Aorta (tissue), 5 donors: ENCODE results near the gene SPOCK3. TPM values are rescaled to one million over a fixed set of nuclear protein-coding genes. Genes with fewer than 3 reads are reported as not detected.
"Not testable (repeated sequence)": the region's sequence is repeated elsewhere in the genome, so short reads cannot be mapped to it uniquely, and the experiment has no call there.

ENCODE experiments used
- ATAC-seq: fragments of 200-7000 bp; cut with Tn5 transposase; one replicate; pipeline ENCODE4 v1.9.1; 2022; ENCODE audit warnings: moderate library complexity; ENCODE audit not compliant: low FRiP score
- DNase-seq, 2 donors: peaks; one replicate each; pipeline ENCODE4 v3.0.0-alpha.2; 2020
- H3K27ac ChIP-seq, 2 donors: one replicate each; pipeline ENCODE4 v1.5.1; 2013; ENCODE audit warnings: low read length in 2 of 2, mild to moderate bottlenecking in 2 of 2, moderate library complexity in 2 of 2, control low read depth in 1 of 2, inconsistent platforms in 1 of 2, low read depth in 1 of 2
- H3K27me3 ChIP-seq, 2 donors: one replicate each; pipeline ENCODE4 v1.6.1; 2013; ENCODE audit warnings: control low read depth in 1 of 2, low read length in 1 of 2, mild to moderate bottlenecking in 1 of 2, moderate library complexity in 1 of 2; ENCODE audit not compliant: insufficient read depth in 2 of 2, control insufficient read depth in 1 of 2
- H3K36me3 ChIP-seq, 2 donors: one replicate each; pipeline ENCODE4 v1.6.1; 2013; ENCODE audit warnings: control low read depth in 1 of 2, low read length in 1 of 2, mild to moderate bottlenecking in 1 of 2; ENCODE audit not compliant: insufficient read depth in 2 of 2, control insufficient read depth in 1 of 2
- H3K4me1 ChIP-seq, 2 donors: one replicate each; pipeline ENCODE4 v1.6.1; 2013; ENCODE audit warnings: low read length in 2 of 2, control low read depth in 1 of 2, mild to moderate bottlenecking in 1 of 2, moderate library complexity in 1 of 2; ENCODE audit not compliant: insufficient read depth in 2 of 2, control insufficient read depth in 1 of 2
- H3K4me3 ChIP-seq, 2 donors: one replicate each; pipeline ENCODE4 v1.5.1; 2013; ENCODE audit warnings: low read length in 2 of 2, control low read depth in 1 of 2, mild to moderate bottlenecking in 1 of 2
- H3K9me3 ChIP-seq: one replicate; pipeline ENCODE4 v1.6.1; 2013; ENCODE audit warnings: mild to moderate bottlenecking, low read length; ENCODE audit not compliant: control insufficient read depth
- WGBS, 2 donors: extraction: QIAGEN DNeasy Blood & Tissue Kit; methylation state at CpG; one replicate each; pipeline ENCODE4 v1.1.7; 2013; 5-methylcytosine and 5-hydroxymethylcytosine counted together
- intact Hi-C, 2 donors: fragments of 100-400 bp; cut with DNase I; formaldehyde crosslinking; loops; one replicate each; pipeline versions ENCODE4 v1.14.2 to v1.15.0; 2022
- polyA plus RNA-seq, 2 donors: library from polyadenylated mRNA; stranded (reverse); fragments of 200-250 nt; gene quantifications; one replicate each; pipeline ENCODE4 v1.2.3, GENCODE V29; 2013
- total RNA-seq, 2 donors: library from RNA; stranded (reverse); fragmentation: NEBNext Ultra II Directional; extraction: Animal tissue kit (Norgen Biotek cat#: 25700); gene quantifications; one replicate each; pipeline ENCODE4 v1.2.1, GENCODE V29; 2021
- donor health status: healthy with polysubstance abuse.
- donor health status: Bipolar disorder and iron deficiency.
- donor health status: DM: no; HTN: no; CAD: no.
- donor health status: DM: no; HTN: no; CAD: no.
- donor health status: DM: yes; HTN: yes; CAD: no.

Gene SPOCK3
- total and polyA plus RNA-seq, 4 donors = not detected

- Histone ChIP-seq H3K27ac (no peak overlapping the region), H3K36me3 (no peaks in the 10 kb centered on the region), H3K4me3 (no peak overlapping the region), H3K4me1 (no peaks in the 10 kb centered on the region), H3K9me3 (no peaks in the 10 kb centered on the region), H3K27me3 (no peaks in the 10 kb centered on the region)
- ATAC-seq (no peak), DNase-seq (no peak)
- WGBS, 2 donors = 62 to 69% methylated on average over 2 of the region's 2 CpGs
- intact Hi-C loops = no loop called here
These were observed 352.1 kb downstream of the SPOCK3 start for GRCh38 chr4:166882221-166882620.

GRCh38 chr4:166875821-166876220 is 358.5 kb downstream of the SPOCK3 start:
- 32 to 50% methylated on average over 5 of the region's 5 CpGs for WGBS, 2 donors
- ATAC-seq = no peak
- no peaks in the 10 kb centered on the region for H3K36me3 ChIP-seq
- no peak overlapping the region for H3K27ac ChIP-seq
- no peaks in the 10 kb centered on the region for H3K27me3 ChIP-seq
- no peak for DNase-seq
- H3K9me3 ChIP-seq = no peaks in the 10 kb centered on the region
- H3K4me3 ChIP-seq = no peak overlapping the region
- intact Hi-C loops = no loop called here
- H3K4me1 ChIP-seq = no peaks in the 10 kb centered on the region

GRCh38 chr4:166862032-166862431 is 372.3 kb downstream of the SPOCK3 start:
- H3K4me3 ChIP-seq = no peak overlapping the region
- 74 to 79% methylated on average over 1 of the region's 1 CpG for WGBS, 2 donors
- ATAC-seq = no peak
- no peaks in the 10 kb centered on the region for H3K9me3 ChIP-seq
- no peak overlapping the region for H3K27ac ChIP-seq
- no peak for DNase-seq
- no peaks in the 10 kb centered on the region for H3K36me3 ChIP-seq
- H3K27me3 ChIP-seq = no peaks in the 10 kb centered on the region
- intact Hi-C loops = no loop called here
- H3K4me1 ChIP-seq = no peaks in the 10 kb centered on the region

GRCh38 chr4:166850398-166850797 is 383.9 kb downstream of the SPOCK3 start:
- H3K9me3 ChIP-seq, H3K4me1 ChIP-seq, H3K27me3 ChIP-seq, H3K27ac ChIP-seq, intact Hi-C loops, H3K36me3 ChIP-seq, H3K4me3 ChIP-seq, ATAC-seq: not testable (repeated sequence)
- peak in 1 of 2 donors; percentile 49 for DNase-seq
- WGBS, 2 donors = 96 to 97% methylated on average over 23 of the region's 23 CpGs

- no peaks in the 10 kb centered on the region for H3K27me3 ChIP-seq
- ATAC-seq = no peak
- no peak overlapping the region for H3K27ac ChIP-seq
- no peaks in the 10 kb centered on the region for H3K4me1 ChIP-seq
- no peaks in the 10 kb centered on the region for H3K36me3 ChIP-seq
- H3K9me3 ChIP-seq = peaks cover 4% of the 10 kb centered on the region
- intact Hi-C loops = no loop called here
- H3K4me3 ChIP-seq = no peak overlapping the region
- no peak for DNase-seq
These were observed 387.4 kb downstream of the SPOCK3 start for GRCh38 chr4:166846939-166847338.

GRCh38 chr4:166842795-166843261 is 391.5 kb downstream of the SPOCK3 start:
- intact Hi-C loops = no loop called here
- Histone ChIP-seq H3K9me3 (peaks cover 2% of the 10 kb centered on the region), H3K4me1 (no peaks in the 10 kb centered on the region), H3K27ac (no peak overlapping the region), H3K4me3 (no peak overlapping the region), H3K36me3 (no peaks in the 10 kb centered on the region), H3K27me3 (no peaks in the 10 kb centered on the region)
- peak; percentile 35 to 72 for DNase-seq
- 95 to 96% methylated on average over 21 to 24 of the region's 24 CpGs for WGBS, 2 donors
- ATAC-seq = no peak

- Histone ChIP-seq H3K27ac (no peak overlapping the region), H3K4me1 (no peaks in the 10 kb centered on the region), H3K27me3 (no peaks in the 10 kb centered on the region), H3K9me3 (peaks cover 2% of the 10 kb centered on the region), H3K36me3 (no peaks in the 10 kb centered on the region), H3K4me3 (no peak overlapping the region)
- intact Hi-C loops = no loop called here
- ATAC-seq (no peak), DNase-seq (no peak)
- 93% methylated on average over 4 of the region's 4 CpGs for WGBS, 2 donors
These were observed 394.6 kb downstream of the SPOCK3 start for GRCh38 chr4:166839615-166840251.

GRCh38 chr4:166838975-166839614 is 395.2 kb downstream of the SPOCK3 start:
- Histone ChIP-seq H3K27ac (no peak overlapping the region), H3K36me3 (no peaks in the 10 kb centered on the region), H3K9me3 (peaks cover 2% of the 10 kb centered on the region), H3K4me3 (no peak overlapping the region), H3K27me3 (no peaks in the 10 kb centered on the region), H3K4me1 (no peaks in the 10 kb centered on the region)
- DNase-seq (no peak), ATAC-seq (no peak)
- WGBS, 2 donors = 92 to 97% methylated on average over 1 of the region's 1 CpG
- intact Hi-C loops = no loop called here

- WGBS, 2 donors = 88 to 93% methylated on average over 1 of the region's 1 CpG
- no peaks in the 10 kb centered on the region for H3K27me3 ChIP-seq
- no peak for DNase-seq
These were observed 397.4 kb downstream of the SPOCK3 start for GRCh38 chr4:166836865-166837264.

More at GRCh38 chr4:166836865-166837264, 397.4 kb downstream of the SPOCK3 start:
- intact Hi-C loops = no loop called here
- ATAC-seq = no peak
- Histone ChIP-seq H3K36me3 (no peaks in the 10 kb centered on the region), H3K9me3 (no peaks in the 10 kb centered on the region), H3K27ac (no peak overlapping the region), H3K4me3 (no peak overlapping the region), H3K4me1 (no peaks in the 10 kb centered on the region)
